NCI-H1105 treated with DMSO at 0.1 percent for 48 hours (cell line): ENCODE data around the gene OR11G2.
"Not testable (repeated sequence)": the region's sequence is repeated elsewhere in the genome, so short reads cannot be mapped to it uniquely, and the experiment has no call there.

Source experiments
- DNase-seq: peaks from one replicate; lab custom pipeline; 2025; lab: John Stamatoyannopoulos, UW

The OR11G2 gene

GRCh38 chr14:20190596-20190995, at the start of gene OR11G2:
Gene OR11G2, plus strand, starts transcription at chr14:20190896. Its CDS starts 6,542 bp downstream, at chr14:20197438.
- no peak for DNase-seq

GRCh38 chr14:20143911-20144310, 46.8 kb upstream of the OR11G2 start:
- DNase-seq = no peak

DNA sequence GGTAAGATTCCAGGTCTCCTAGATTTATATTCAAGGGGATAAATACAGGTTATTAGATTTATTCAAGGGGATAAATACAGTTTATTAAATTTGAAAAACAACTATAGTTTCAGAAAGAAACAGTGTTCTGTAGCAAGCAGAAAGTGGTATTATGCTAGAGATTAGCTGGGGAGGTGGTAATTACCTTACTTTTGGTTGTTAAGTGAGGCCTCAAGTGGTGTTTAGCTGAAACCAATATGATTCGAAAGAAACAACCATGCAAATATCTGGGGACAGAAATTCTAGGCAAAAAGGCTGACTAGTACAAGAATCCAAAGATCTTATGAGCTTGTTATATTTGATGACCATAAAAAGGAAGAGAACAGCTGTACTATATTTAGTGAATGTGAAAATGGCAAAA, 45.9 kb upstream of the OR11G2 start:
- DNase-seq = peak; percentile 43

DNA sequence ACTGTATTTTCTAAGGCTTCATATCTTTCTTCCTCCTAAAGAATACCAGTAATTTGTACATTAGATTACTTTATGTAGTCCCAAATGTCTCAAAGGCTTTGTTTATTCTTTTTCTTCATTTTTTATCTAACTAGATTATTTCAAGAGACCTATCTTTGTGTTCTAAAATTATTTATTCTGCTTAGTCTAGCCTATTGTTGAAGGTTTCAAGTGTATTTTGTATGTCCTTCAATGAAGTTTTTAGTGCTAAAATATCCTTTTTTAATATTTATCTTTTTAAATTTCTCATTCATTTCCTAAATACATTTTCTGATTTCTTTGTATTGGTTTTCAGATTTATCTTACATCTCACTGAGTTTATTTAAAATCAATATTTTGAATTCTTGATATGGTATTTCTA, 26.2 kb upstream of the OR11G2 start:
- no peak for DNase-seq

GRCh38 chr14:20167091-20167490, 23.6 kb upstream of the OR11G2 start:
- no peak for DNase-seq

- not testable (repeated sequence) for DNase-seq
These were observed 20.8 kb upstream of the OR11G2 start for GRCh38 chr14:20169852-20170251.

DNA sequence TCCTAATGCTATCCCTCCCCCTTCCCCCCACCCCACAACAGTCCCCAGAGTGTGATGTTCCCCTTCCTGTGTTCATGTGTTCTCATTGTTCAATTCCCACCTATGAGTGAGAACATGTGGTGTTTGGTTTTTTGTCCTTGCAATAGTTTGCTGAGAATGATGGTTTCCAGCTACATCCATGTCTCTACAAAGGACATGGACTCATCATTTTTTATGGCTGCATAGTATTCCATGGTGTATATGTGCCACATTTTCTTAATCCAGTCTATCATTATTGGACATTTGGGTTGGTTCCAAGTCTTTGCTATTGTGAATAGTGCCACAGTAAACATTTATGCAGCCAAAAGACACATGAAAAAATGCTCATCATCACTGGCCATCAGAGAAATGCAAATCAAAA, 16.5 kb upstream of the OR11G2 start:
- not testable (repeated sequence) for DNase-seq

- no peak for DNase-seq
These were observed 14.4 kb upstream of the OR11G2 start for GRCh38 chr14:20176330-20176729.

GRCh38 chr14:20177433-20177974, 13.2 kb upstream of the OR11G2 start:
- DNase-seq = no peak

DNA sequence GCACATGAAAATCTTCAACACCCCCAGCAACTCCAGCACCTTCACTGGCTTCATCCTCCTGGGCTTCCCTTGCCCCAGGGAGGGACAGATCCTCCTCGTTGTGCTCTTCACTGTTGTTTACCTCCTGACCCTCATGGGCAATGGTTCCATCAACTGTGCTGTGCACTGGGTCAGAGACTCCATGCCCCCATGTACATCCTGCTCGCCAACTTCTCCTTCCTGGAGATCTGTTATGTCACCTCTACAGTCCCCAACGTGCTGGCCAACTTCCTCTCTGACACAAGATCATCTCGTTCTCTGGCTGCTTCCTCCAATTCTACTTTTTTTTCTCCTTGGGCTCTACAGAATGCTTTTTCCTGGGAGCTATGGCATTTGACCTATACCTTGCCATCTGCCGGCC, 11.5 kb upstream of the OR11G2 start:
- no peak for DNase-seq

DNA sequence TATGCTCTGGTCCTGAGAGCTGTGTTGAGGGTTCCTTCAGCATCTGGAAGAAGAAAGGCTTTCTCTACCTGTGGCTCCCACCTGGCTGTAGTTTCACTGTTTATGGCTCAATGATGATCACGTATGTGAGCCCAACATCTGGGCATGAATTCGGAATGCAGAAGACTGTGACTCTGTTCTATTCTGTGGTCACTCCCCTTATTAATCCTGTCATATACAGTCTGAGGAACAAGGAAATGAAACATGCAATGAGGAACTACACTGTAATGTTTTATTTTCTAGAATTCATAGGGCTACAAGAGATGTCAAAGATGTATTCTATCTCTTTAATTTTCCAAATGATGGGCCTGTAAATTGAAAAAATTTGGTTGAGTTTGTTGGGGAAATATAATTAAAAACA, 10.8 kb upstream of the OR11G2 start:
- no peak for DNase-seq

GRCh38 chr14:20180486-20180885, 10.2 kb upstream of the OR11G2 start:
- no peak for DNase-seq

DNA sequence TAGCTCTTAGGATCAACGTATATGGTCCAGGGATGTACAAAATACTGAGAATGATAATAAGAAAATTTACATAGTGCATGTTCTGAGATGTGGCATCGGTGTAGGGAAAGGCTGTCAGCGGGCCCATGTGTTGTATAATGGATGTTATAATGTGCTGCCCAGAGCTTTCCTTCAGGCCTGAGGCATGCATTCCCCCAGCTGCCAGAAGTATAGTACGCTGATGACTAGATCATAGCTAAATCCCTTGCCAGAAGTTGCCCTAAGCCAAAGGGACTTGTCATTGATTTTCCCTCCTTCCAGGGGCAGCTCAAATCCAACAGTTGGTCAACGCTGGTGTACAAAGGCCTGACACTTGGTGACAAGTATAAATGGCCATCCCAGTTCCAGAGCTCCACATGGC, 6.5 kb upstream of the OR11G2 start:
- DNase-seq = no peak

DNA sequence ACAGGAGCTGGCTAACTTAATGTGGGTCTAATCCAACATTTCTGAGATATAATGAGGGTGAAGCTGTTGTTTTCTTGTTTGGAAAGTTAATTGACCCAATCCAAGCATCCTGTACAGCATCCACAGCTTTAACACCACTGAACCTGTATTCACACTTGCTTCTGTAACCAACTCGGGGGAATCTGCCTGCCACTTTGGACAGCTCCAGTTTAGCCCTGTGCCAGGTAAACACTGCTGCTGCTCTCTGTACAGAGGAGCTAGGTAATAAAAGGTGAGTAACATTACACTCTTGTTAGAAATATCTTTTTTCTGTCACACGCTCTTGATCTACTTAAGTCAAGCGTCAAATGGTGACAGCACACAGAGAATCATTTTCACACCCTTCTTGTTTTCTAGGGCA, 700 bp downstream of the OR11G2 start:
- no peak for DNase-seq

- DNase-seq = no peak
These were observed 3.4 kb downstream of the OR11G2 start for GRCh38 chr14:20194101-20194500.

DNA sequence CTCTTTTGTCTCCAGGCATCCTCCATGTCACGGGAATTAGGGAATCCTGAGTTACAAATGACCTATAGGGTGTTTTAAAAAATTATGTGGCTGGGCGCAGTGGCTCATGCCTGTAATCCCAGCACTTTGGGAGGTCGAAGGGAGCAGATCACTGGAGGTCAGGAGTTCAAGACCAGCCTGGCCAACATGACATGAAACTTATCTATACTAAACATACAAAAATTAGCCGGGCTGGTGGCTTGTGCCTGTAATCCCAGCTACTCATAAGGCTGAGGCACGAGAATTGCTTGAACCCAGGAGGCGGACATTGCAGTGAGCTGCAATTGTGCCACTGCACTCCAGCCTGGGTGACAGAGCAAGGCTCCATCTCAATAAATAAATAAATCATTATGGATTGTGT, 4.5 kb downstream of the OR11G2 start:
- DNase-seq = not testable (repeated sequence)

DNA sequence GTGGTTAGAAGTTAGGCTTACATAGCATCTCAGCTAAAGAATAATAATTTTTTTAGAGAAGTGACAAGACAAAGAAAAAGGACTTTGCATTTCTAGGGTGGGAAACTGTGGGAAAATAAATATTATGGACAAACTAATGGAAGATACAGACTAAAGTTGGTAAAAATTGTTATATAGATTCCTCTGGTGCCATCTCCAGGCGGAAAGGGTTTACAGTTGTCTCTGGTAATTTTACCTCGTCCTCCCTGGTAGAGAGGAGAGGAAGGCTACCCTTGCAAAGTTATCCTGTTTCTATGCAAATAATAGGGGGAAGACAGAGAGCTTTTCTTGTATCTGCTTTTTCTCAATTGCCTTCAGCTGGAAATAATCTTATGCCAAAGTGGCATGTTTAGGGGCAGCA, 5.2 kb downstream of the OR11G2 start:
- peak; percentile 23 for DNase-seq

DNA sequence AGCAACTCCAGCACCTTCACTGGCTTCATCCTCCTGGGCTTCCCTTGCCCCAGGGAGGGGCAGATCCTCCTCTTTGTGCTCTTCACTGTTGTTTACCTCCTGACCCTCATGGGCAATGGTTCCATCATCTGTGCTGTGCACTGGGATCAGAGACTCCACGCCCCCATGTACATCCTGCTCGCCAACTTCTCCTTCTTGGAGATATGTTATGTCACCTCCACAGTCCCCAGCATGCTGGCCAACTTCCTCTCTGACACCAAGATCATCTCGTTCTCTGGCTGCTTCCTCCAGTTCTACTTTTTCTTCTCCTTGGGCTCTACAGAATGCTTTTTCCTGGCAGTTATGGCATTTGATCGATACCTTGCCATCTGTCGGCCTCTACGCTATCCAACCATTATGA, 6.8 kb downstream of the OR11G2 start:
- DNase-seq = no peak

DNA sequence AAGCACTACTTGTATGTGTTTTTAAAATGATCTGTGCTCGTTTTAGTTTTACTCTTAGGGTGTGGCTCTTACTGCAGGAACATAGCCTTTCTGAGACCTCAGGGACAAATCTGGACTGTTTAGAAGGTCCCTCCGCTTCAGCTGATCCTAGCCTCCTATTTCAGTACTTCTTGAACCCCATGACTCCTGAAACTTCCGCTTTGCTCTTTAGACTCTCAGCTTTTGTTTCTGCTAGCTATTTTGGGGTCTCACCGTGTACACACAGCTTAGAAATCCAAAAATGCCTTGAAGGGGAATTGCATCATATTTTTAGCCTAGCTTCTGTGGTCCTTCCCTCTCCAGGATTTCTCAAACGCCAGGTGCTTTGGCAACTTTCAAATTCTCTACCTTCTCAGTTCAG, 8.3 kb downstream of the OR11G2 start:
- DNase-seq = no peak

- no peak for DNase-seq
These were observed 14.0 kb downstream of the OR11G2 start for GRCh38 chr14:20204721-20205120.

DNA sequence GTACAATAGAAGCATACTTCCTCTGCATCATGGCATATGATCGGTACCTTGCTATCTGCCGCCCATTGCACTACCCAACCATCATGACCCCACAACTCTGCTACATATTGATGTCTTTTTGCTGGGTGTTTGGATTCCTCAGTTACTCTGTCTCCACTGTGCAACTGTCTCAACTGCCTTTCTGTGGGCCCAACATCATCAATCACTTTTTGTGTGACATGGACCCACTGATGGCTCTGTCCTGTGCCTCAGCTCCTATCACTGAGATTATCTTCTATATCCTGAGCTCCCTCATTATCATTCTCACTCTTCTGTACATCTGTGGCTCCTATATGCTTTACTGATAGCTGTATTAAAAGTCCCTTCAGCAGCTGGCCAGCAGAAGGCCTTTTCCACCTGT, 18.9 kb downstream of the OR11G2 start:
- DNase-seq = no peak

- DNase-seq = not testable (repeated sequence)
These were observed 21.7 kb downstream of the OR11G2 start for GRCh38 chr14:20212406-20212805.

DNA sequence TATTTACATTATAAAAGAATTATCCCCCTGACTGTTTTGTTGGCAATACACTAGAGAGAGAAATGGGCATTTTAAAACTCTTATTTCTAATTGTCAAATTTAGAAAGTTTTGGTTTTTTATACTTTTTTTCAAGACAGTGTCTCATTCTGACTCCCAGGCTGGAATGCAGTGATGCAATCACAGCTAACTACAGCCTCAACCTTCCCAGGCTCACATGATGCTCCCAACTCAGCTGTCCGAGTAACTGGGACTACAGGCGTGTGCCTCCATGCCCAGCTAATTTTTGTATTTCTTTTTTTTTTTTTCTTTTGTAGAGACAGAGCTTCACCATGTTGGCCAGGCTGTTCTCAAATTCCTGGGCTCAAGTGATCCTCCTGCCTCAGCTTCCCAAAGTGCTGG, 24.5 kb downstream of the OR11G2 start:
- DNase-seq = no peak

- DNase-seq = no peak
These were observed 28.3 kb downstream of the OR11G2 start for GRCh38 chr14:20219033-20219432.

DNA sequence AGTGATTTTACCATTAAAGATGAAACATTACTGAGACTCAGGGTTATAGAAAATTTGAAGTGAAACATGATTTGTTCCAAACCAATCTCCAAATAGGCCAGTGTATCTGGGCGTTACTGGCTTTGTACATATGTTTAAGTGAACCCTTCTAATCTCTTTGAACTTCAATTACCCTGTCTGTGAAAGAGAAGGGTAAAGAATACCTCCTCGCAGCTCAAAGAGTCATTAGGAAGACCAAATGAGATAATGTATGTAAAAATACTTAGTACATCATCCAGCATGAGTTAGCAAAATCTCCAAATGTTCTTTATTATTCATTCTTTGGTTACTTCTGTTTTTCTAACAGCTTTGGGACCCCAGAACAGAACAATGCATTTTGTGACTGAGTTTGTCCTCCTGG, 32.7 kb downstream of the OR11G2 start, which contains the start of gene OR11H6:
Gene OR11H6 (plus strand): TSS at position 301 of the 400 bp plus-strand sequence. CDS start 0 bp downstream, at position 301.
- DNase-seq = no peak
